EH (cell line): ENCODE results near the gene TTYH2.
"Not testable (repeated sequence)": the region's sequence is repeated elsewhere in the genome, so short reads cannot be mapped to it uniquely, and the experiment has no call there.

ENCODE experiments used
- DNase-seq: peaks from one replicate; pipeline ENCODE4 v3.0.0-alpha.2; 2015; ENCODE audit warnings: low read depth

The TTYH2 gene

DNA sequence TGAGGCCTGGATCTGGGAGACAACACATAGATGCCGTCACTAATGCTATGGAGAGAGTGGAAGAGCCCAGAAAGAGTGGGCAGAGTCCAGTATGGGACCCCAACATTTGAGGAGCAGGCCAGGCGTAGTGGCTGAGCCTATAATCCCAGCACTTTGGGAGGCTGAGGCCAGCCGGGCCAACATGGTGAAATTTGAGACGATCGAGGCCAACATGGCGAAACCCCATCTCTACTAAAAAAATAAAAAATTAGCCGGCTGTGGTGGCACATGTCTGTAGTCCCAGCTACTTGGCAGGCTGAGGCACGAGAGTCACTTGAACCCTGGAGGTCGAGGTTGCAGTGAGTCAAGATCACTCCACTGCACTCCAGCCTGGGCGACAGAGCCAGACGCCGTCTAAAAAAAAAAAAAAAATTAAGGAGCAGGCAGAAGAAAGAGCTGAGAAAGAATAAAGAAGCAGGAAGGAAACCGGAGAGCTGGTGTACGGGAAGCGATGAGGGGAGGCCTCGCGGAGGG is 54.7 kb downstream of the TTYH2 start:
- no peak for DNase-seq

DNA sequence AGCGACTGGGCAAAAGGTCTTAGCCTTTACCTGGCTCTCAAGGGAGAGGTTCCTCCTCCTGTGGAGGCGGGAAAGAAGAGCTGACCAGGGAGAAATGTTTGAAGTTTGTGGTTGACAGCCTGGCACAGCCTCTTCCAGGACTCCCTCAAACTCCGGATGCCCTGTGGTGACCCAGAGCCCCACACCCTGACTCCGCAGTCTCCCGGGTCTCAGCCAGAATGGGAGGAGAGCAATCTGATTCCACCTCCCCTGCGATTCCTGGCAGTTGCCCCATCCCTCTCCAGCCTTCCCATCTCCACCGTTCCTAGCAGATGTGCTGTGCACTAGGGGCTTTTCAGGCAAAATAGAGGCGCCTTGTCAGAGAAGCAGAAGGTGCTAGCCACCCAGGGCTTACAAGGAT is 55.2 kb downstream of the TTYH2 start:
- DNase-seq, result no peak

DNA sequence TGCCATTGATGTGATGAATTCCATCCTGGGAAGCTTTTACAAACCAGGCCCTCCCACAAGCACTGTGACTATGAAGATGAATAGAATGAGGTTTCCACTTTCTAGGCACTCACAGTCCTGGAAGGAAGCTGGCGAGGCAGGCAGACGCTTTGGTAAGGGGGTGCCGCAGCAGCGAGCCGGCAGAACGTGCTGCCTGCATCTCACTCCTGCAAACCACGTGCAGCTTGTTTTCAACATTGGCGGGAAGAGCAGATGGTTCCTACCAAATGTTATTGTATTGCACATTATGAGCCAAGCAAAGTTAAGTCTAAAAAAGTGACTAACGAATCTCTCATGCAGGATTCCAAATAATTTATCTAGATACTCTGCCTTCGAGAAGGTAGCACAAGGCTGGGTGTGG is 57.0 kb downstream of the TTYH2 start:
- no peak for DNase-seq

DNA sequence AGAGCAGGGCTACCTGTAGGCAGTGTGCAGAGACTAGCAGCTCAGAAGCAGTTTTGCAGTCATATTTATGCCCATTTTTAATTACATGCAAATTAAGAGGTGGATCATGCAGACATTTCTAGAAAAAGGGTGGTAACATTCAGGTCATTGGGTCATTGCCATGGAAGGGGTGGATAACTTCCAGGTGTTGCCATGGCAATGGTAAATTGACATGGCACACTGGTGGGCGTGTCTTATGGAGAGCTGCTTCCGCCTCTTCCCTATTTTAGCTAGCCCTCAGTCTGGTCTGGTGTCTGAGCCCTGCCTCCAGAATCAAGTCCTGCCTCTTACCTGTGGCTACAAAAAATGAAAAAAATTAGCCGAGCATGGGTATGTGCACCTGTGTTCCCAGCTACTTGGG is 57.9 kb downstream of the TTYH2 start:
- DNase-seq, result no peak

DNA sequence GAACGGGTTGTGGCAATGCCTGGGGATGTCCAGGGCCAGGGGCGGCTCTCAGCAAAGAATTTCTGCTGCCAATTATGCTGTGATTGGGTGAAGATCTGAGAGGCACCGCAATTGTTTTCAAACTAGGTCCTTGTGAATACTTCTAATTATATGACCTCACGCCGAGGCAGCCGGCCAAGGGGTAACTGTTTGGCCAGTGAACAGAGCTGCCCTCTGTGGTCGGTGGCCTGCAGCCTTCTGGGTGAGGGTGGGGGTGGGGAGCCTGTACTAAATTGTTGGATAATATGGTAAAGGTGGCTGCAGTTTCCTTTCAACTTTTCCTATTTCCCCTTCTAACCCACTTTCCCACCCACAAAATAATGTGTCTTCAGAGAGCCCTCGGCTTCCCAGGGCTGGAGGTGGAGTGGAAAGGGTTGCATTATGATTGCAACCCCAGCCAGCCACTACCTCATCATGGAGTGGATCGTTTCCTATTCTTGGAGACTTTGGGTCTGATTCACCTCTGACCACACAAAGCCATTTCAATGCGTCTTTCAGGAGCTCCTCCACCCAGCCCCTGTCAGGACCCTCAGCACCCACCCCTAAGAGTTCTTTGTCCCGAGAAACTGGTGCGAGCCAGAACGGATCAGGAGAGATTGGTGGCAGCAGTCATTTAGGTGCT is 58.7 kb downstream of the TTYH2 start:
- DNase-seq, result no peak

DNA sequence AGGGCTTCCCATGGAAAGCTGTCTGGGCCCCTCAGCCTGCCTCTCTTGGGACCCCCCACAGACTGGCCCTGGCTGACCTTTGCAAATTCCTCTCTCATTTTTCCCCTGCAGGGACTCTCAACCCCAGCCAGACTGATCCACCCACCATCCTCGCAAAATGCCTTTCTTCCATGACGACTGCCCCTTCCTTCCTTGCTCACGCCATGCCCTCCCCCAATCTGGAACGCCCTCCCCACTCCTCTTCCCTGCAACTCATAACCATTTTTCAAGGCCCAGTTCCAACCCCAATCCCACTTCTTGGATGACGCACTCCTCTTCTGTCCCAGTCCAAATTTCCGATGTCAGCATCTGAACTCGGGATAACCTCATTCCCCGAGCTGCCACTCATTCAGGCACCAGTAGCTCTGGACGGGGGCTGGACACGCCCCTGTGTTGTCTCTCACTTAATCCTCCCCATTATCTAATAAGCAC is 59.4 kb downstream of the TTYH2 start:
- DNase-seq, result no peak

DNA sequence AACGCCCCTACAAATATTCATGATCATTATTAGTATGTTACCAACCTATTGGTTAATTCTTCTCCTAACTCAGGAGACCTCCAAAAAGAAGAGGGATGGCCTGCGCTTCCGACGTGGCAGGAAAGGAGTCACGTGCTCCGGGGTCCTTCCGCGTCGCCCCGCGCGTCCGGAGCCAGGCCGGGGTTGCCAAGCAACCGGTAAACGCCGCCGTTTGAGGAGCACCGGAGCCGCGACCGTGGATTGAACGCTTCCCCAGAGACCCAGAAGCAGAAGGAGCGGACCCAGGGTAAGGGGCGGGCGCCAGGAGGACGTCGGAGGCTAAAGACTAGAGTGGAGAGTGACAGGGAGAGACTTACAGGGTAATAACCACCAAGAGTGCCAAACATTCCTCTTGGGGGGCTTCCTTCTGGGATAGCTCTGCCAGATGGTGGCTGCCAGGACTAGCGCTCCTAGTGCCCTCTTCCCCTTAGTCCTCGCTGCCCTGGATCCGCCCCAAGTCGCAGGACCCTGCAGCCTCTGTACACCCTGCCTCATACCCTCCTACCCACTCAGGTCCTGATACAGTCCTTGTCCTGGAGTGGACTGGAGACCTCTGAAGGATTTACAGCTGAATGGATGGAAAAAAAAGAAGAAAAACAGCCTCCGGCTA is 60.8 kb downstream of the TTYH2 start, which contains the start of gene DNAI2:
Gene DNAI2 (plus strand): TSS at position 175 of the 649 bp plus-strand sequence. CDS start 7,584 bp downstream, outside the sequence.
- DNase-seq, result no peak

DNA sequence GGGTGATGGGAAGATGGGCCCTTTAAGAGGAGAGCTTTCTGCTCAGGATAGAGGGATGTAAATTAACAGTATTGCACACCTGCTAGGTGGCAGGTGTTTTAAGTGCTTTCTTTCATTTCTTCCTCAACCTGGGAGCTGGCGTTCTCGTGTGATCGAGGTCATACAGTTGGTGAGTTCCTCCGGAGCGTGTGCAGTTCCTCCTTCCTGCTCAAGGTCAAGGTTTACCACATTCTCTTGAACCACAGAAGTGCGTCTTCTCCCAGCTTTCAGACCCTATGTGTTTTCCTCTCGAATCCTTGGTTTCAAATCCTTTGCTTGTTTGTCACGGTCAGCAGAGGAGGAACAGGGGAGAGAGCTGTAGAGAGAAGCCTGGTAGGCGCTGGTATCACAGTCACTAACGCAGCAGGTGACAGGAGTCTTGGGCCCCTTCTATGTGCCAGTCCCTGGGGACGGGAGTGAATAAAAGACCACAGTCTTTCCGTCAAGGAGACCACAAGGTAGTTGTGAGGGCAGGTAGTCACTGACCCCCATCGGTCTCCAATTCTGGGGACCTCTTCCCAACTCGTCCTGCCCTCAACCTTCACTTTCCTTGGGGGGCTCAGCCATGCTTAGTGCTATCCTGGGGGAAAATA is 61.5 kb downstream of the TTYH2 start:
- no peak for DNase-seq

DNA sequence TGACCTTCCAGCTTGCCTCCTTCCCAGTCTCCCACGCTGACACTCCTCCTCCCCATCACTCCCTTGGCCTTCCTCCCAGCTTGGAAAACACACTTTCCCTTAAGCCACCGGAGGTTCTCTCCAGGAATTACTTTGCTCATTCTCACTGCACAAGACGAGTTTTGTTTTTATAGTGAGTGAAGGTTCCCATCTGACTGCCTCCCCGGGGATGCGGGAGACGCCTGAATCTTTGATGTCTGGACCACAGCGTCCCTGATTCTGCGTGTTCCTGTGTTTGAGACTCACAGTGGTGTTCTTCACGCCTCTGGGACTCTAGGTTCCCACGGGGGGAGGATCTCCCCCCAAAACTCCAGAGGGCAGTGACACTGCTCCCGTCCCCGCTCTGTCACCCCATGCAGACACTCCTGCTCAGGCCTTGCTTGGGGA is 62.7 kb downstream of the TTYH2 start:
- DNase-seq, result no peak

DNA sequence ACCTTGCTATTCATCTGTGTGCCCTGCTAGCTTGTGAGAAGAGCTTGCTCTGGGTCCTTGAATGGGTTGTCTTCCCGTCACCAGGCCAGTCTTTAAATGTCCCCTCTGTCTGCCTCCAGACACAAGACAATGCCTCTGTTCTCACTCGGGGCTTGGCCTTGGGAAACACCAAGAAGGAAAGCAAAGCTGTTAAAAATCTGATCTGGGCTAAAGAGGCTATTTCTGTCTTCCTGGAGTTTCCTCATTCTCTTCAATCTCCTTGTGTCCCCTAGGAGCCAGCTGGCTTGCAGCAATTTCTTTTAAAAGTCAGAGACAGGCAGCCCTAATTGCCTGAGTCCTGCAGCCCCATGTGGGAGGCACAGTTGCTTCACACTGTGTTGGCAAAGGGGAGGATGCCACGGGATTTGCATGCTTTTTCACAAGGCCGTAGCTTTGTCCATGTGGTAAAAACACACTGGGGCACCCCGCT is 63.2 kb downstream of the TTYH2 start:
- no peak for DNase-seq

DNA sequence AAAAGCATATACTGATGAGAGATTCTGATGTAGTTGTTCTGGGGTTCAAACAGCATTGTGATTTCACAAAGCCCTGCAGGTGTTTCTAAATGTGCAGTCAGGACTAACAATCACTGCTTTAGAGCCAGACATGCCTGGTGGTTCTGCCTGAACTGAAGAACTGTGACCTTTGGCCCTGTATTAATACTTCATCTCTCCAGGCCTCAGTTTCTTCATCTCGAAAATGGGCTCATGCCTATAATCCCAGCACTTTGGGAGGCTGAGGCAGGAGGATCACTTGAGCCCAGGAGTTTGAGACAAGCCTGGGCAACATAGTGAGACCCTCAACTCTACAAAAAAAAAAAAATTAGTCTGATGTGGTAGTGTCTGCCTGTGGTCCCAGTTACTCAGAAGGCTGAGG is 64.6 kb downstream of the TTYH2 start:
- no peak for DNase-seq

DNA sequence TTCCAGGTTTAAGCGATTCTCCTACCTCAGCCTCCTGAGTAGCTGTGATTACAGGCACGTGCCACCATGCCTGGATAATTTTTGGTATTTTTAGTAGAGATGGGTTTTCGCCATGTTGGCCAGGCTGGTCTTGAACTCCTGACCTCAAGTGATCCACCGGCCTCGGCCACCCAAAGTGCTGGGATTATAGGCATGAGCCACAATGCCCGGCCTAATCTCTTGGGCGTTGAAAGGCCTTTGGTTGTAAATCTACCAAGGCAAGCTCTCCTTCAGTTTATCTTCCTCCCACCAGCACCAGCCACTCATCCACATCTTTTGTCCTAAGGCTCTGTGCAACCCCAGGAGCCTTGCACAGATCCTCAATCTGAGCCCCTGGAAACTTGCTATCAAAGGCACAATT is 66.2 kb downstream of the TTYH2 start:
- DNase-seq, result not testable (repeated sequence)

DNA sequence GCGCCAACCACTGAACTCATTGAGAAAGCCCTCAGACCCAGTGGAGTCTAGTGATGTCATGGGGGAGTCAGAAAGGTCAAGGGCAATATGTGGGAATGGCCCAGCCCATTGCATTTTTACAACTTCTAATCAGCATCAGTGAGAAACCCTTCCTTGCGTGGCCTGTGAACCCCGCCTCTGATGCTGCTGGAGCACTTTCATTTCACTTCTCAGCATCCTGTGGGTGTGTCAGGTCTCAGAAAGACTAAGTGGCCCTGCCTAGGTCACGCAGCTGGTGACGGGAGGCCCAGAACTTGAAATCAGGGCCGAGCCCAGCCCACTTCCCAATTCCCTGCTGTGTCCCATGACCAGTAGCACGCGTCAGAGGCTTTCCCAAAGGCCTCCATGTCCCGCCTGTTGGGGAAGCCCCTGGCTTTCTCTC is 66.7 kb downstream of the TTYH2 start:
- DNase-seq, result no peak

DNA sequence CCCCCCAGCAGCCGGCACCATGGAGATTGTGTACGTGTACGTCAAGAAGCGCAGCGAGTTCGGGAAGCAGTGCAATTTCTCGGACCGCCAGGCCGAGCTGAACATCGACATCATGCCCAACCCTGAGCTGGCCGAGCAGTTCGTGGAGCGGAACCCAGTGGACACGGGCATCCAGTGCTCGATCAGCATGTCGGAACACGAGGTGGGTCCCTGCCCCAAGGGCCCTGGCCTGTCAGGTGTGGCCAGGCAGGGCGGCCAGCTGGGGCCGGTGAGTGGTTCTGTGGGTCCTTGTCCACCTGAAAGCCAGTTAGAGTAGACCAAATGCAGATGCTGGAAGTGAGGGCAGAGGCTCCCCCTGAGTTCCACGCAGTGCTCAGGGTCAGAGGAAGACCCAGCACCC is 68.4 kb downstream of the TTYH2 start:
- DNase-seq, result no peak

DNA sequence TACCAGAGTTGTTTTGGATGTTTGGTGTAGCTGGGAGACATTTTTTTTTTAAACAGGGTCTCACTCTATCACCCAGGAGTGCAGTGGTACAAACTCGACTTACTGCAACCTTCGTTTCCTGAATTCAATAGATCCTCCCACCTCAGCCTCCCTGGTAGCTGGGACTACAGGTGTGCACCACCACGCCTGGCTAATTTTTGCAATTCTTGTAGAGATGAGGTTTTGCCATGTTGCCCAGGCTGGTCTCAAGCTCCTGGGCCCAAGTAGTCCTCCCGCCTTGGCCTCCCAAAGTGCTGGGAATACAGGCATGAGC is 68.9 kb downstream of the TTYH2 start:
- DNase-seq, result not testable (repeated sequence)

DNA sequence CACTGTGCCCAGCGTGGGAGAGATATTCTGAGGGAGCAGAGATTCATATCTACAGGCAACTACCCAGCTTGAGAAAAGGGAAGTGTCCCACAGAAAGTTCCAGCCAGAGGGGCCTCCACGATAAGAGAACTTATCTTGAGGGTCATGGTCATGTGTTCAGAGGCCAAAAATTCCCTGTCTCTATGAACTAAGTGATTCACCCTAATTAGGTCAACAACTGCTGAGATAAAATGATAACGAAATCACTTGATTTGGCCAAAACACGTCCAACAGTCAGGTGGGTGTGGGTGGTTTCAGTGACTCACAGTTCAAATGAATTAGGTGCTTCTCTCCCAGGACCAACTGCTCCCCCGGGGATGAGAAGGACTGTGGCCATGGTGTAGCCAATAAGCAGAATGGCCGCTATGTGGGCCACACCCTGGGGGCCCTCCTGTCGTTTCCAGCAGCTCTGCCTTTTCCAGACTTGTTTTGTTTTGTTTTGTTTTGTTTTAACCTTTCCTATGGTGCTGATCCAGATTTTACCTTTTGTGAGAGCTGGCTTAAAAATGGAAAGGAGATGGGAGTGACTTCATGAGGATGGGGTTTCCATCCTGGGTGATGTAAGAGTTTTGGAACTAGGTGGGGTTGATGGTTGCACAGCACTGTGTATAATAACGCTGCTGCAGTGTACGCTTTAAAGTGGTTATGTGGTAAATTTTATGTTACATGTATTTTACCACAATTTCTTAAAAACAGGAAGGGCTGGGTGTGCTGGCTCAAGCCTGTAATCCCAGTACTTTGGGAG is 69.4 kb downstream of the TTYH2 start:
- DNase-seq, result no peak

DNA sequence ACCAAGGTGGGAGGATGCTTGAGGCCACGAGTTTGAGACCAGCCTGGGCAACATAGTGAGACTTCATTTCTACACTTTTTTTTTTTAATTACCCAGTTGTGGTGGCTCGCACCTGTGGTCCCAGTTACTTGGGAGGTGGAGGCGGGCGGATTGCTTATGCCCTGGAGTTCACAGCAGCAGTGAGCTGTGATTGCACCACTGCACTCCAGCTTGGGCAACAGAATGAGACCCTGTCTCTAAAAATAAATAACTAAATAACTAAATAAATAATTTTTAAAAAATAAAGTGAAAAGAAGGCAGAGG is 70.0 kb downstream of the TTYH2 start:
- no peak for DNase-seq

DNA sequence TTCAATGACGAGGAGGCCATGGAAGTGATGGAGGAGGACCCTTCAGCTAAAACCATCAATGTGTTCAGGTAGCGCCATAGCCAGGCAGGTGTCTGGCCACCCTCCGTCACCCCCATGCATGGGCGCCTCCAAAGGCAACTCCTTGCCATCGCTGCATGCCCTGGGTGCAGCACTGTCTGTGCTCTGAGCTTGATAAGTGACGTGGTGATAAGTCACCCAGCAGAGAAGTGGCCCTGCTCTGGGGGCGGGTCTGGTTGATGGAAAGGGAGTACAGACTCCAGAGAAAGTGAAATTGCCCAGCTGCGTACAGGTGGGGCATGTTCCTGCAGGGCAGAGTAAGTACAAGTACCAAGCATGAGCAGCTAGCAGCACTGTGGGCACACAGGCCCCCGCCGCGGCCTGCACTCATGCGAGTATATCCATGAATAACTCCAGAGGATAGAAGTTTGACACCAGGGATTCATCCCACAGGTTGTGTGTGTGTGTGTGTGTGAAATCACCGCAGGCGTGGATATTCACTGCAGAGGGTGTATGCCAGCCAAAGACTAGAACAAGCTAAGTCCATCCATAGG is 73.7 kb downstream of the TTYH2 start:
- no peak for DNase-seq

DNA sequence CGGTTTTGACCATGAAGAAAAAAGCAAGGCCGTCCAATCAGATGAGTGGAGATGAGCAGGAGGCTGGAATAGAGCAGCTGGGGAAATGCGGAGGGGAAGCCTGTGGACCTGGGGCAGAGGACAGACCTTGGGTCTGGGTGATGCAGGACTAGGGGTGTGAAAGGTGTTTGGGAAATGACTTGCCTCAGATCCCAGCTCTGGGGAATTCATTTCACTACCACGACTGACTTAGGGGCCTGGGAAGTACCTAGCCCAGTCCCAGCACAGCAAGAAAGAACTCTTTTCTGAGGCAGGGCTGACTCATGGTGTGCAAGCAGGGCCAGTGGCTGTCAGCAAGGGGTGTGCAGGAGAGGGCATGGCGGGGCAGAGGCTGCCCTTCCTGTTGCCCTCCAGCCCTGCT is 75.4 kb downstream of the TTYH2 start:
- DNase-seq, result no peak

DNA sequence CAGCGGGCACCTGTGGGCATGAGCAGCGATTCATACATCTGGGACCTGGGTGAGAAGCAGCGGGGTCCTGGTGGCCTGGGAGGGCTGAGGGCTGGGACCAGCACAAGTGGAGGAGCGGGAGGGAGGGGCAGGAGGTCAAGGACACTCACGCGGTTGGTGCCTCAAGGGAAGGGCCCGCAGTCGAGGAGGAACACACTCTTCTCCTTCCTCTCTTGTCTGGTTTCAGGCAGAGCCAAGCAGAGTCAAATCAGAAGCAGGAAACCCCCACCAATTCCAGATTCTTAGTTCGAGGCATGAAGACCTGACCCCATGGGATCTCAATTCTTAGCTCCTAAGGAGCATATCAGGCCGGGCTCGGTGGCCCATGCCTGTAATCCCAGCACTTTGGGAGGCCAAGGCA is 76.3 kb downstream of the TTYH2 start:
- no peak for DNase-seq

DNA sequence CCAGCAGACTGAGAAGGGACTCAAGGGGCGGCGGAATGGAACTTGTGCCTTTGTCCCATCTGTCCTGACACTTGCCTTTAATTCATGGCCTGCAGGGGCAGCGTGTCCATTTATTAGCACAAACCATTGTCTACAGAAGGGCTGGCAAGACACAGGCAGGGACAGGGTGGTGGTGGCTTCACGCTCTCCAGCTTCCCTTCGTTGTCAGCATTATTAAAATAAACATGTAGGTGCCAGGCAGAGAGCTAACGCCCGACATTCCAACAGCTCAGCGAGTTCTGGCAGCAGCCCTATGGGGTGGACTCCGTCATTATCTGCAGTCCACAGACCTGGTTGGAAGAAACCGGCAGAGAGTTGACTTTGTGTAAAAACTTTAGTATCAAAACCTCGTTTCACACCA is 77.0 kb downstream of the TTYH2 start:
- DNase-seq, result no peak

DNA sequence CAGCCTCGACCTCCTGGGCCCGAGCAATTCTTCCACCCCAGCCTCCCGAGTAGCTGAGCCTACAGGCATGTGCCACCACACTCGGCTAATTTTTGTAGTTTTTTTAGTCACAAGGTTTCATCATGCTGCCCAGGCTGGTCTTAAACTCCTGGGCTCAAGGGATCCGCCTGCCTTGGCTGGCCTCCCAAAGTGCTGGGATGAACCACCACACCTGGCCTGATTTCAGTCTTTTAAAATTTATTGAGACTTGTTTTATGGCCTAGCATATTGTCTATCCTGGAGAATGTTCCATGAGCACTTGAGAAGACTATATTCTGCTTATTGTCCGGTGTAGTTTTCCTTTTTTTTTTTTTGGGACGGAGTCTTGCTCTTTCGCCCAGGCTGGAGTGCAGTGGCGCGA is 79.1 kb downstream of the TTYH2 start:
- no peak for DNase-seq
